HG03442 (cell line): ENCODE measurements around the gene HYPK.
"Not testable (repeated sequence)": the region's sequence is repeated elsewhere in the genome, so short reads cannot be mapped to it uniquely, and the experiment has no call there.

Source experiments
- ATAC-seq: cut with Tn5 transposase; IDR thresholded peaks from one replicate; pipeline ENCODE4 v1.9.1; 2021; ENCODE audit warnings: mild to moderate bottlenecking, moderate library complexity; ENCODE audit not compliant: unreplicated experiment

HYPK gene

DNA sequence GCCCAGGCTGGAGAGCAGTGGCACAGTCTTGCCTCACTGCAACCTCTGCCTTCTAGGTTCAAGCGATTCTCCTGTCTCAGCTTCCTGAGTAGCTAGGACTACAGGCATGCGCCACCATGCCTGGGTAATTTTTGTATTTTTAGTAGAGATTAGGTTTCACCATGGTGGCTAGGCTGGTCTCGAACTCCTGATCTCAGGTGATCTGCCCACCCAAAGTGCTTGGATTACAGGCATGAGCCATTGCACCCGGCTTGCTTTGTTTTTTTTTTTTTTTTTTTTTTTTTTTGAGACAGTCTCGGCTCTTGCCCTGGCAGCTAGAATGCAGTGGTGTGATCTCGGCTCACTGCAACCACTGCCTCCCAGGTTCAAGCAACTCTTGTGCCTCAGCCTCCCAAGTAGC is 32.1 kb downstream of the HYPK start:
- ATAC-seq: not testable (repeated sequence)

DNA sequence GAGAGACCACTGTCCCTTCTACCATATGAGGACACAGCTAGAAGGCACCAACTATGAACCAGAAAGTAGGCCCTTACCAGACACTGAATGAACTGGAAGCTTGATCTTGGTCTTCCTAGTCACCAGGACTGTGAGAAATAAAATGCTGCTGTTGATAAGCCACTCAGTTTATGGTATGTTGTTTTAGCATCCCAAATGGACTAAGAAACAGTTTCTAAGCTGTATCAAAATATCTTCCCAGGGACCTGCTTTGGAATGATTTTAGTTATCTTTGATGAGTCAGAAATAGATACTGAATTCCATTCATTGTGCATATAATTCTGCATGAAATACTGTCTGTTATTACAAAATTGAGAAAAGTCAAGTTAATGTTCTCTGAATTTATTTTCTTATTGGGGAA is 45.0 kb downstream of the HYPK start:
- no peak for ATAC-seq

DNA sequence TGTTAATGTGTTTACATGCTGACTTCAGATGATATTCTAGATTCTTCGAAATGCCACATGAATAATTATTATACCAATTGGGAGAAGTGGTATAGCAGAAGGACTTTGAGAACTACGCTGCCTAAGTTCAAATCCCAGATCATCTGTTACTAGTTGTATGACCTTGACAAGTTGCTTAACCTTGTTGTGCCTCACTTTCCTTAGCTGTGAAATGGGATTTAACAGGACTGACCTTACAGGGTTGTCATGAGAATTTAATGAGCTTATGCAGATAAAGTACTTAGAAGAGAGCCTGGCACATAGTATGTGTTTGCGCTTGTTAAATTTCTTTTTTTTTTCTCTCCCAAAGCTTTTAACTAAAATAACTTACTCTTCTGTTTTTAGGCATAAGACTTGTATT is 50.9 kb downstream of the HYPK start:
- no peak for ATAC-seq

DNA sequence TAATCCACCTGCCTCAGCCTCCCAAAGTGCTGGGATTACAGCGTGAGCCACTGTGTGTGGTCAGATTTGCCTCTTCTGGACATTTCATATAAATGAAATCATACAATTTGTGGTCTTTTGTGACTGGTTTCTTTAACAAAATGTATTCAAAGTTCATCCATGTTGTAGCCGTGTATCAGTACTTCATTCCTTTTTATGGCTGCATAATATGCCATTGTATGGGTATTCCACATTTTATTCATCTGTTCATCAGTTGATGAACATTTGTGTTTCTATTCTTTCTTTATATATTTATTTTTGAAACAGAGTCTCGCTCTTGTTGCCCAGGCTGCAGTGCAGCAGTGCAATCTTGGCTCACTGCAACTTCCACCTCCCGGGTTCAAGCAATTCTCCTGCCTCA is 52.2 kb downstream of the HYPK start:
- ATAC-seq: no peak
